Astrocyte of the cerebellum (primary cell): Measurements from ENCODE around the gene ADAD2.

Experiments used
- DNase-seq: peaks from one replicate; pipeline ENCODE4 v3.0.0-alpha.2; 2011; ENCODE audit warnings: low read depth
- H3K4me3 ChIP-seq: 2 replicates; pipeline ENCODE4 v1.5.1; 2011; ENCODE audit warnings: mild to moderate bottlenecking, low read depth, low read length, moderate library complexity
- CTCF ChIP-seq: IDR thresholded peaks from 2 replicates; pipeline ENCODE4 v1.5.1; 2012; ENCODE audit warnings: low read length, low read depth, moderate library complexity, mild to moderate bottlenecking; ENCODE audit errors: missing control alignments
- in situ Hi-C: cut with HindIII; loops from 2 replicates; pipeline ENCODE4 v1.10.0; 2017; ENCODE audit warnings: low sequenced_read_pairs

The ADAD2 gene

GRCh38 chr16:84161037-84161436, 29.9 kb upstream of the ADAD2 start:
- no peak overlapping the region for H3K4me3 ChIP-seq
- DNase-seq, result no peak
- TF ChIP-seq CTCF, result no peak
- in situ Hi-C loops, result no loop called here

GRCh38 chr16:84161801-84162200, 29.2 kb upstream of the ADAD2 start:
- DNase-seq, result no peak
- TF ChIP-seq CTCF, result no peak
- in situ Hi-C loops, result no loop called here
- H3K4me3 ChIP-seq, result no peak overlapping the region

- in situ Hi-C loops, result no loop called here
- TF ChIP-seq CTCF, result no peak
- no peak overlapping the region for H3K4me3 ChIP-seq
- no peak for DNase-seq
Observed at GRCh38 chr16:84165746-84166145, 25.2 kb upstream of the ADAD2 start.

GRCh38 chr16:84166796-84167695, 23.9 kb upstream of the ADAD2 start:
- TF ChIP-seq CTCF, result no peak
- in situ Hi-C loops, result no loop called here
- no peak overlapping the region for H3K4me3 ChIP-seq
- DNase-seq, result no peak

- H3K4me3 ChIP-seq, result no peak overlapping the region
- in situ Hi-C loops, result no loop called here
- no peak for TF ChIP-seq CTCF
- no peak for DNase-seq
Observed at GRCh38 chr16:84169765-84170310, 21.1 kb upstream of the ADAD2 start.

- no peak overlapping the region for H3K4me3 ChIP-seq
- in situ Hi-C loops, result no loop called here
- no peak for DNase-seq
- no peak for TF ChIP-seq CTCF
Observed at GRCh38 chr16:84174396-84174795, 16.6 kb upstream of the ADAD2 start.
